ENCODE results near the gene LAYN.

The LAYN gene

DNA sequence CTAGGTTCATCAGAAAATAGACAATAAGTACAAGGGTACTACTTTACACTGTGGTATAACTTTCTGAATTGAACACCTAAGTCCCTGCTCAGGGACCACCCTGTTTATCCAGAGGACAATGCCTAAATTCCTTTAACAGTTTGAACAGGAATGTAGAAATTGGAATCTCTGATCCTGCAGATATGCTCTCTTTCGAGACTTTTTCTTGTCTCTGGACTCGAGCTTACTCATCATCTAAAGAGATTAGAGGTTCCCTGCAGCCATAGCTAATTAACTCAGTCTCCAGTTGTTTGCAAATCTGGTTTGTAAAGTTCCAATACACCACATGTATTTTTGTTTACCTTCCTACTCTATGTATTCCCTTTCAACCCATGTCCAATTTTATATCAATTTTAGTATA lies 24.9 kb upstream of the LAYN start (continued):
- TF ChIP-seq, protein P1, sequence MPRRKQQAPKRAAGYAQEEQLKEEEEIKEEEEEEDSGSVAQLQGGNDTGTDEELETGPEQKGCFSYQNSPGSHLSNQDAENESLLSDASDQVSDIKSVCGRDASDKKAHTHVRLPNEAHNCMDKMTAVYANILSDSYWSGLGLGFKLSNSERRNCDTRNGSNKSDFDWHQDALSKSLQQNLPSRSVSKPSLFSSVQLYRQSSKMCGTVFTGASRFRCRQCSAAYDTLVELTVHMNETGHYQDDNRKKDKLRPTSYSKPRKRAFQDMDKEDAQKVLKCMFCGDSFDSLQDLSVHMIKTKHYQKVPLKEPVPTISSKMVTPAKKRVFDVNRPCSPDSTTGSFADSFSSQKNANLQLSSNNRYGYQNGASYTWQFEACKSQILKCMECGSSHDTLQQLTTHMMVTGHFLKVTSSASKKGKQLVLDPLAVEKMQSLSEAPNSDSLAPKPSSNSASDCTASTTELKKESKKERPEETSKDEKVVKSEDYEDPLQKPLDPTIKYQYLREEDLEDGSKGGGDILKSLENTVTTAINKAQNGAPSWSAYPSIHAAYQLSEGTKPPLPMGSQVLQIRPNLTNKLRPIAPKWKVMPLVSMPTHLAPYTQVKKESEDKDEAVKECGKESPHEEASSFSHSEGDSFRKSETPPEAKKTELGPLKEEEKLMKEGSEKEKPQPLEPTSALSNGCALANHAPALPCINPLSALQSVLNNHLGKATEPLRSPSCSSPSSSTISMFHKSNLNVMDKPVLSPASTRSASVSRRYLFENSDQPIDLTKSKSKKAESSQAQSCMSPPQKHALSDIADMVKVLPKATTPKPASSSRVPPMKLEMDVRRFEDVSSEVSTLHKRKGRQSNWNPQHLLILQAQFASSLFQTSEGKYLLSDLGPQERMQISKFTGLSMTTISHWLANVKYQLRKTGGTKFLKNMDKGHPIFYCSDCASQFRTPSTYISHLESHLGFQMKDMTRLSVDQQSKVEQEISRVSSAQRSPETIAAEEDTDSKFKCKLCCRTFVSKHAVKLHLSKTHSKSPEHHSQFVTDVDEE (CRISPR knock-in tag; IDR thresholded peaks at IDR 0.05), result no peak
- no peak for TF ChIP-seq ARNTL (CRISPR knock-in tag; IDR thresholded peaks at IDR 0.05; ENCODE audit: borderline replicate concordance, low read depth)
- TF ChIP-seq, protein P2, sequence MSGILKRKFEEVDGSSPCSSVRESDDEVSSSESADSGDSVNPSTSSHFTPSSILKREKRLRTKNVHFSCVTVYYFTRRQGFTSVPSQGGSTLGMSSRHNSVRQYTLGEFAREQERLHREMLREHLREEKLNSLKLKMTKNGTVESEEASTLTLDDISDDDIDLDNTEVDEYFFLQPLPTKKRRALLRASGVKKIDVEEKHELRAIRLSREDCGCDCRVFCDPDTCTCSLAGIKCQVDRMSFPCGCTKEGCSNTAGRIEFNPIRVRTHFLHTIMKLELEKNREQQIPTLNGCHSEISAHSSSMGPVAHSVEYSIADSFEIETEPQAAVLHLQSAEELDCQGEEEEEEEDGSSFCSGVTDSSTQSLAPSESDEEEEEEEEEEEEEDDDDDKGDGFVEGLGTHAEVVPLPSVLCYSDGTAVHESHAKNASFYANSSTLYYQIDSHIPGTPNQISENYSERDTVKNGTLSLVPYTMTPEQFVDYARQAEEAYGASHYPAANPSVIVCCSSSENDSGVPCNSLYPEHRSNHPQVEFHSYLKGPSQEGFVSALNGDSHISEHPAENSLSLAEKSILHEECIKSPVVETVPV (CRISPR knock-in tag; IDR thresholded peaks at IDR 0.05), result no peak
- TF ChIP-seq, protein P3, sequence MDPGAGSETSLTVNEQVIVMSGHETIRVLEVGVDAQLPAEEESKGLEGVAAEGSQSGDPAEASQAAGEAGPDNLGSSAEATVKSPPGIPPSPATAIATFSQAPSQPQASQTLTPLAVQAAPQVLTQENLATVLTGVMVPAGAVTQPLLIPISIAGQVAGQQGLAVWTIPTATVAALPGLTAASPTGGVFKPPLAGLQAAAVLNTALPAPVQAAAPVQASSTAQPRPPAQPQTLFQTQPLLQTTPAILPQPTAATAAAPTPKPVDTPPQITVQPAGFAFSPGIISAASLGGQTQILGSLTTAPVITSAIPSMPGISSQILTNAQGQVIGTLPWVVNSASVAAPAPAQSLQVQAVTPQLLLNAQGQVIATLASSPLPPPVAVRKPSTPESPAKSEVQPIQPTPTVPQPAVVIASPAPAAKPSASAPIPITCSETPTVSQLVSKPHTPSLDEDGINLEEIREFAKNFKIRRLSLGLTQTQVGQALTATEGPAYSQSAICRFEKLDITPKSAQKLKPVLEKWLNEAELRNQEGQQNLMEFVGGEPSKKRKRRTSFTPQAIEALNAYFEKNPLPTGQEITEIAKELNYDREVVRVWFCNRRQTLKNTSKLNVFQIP (CRISPR knock-in tag; IDR thresholded peaks at IDR 0.05; ENCODE audit: borderline replicate concordance, low read depth), result no peak

DNA sequence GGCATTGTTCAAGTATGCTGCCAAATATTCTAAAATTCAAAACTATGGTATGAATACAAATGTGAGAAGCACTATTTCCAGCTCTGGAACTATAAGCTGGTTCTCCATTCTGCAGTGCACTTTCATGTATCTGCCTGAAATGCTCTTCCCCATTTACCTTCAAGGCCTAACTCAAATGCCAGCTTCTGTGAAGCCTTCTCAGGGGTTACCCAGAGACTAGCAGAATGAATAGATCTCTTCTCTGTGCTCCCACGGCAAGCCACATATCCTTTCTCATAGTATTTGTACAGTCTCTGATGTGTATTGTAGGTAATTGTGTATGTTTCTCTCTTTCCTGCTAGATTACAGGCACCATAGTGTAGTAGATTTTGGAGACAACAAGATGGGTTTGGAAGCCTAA lies 21.9 kb upstream of the LAYN start:
- TF ChIP-seq CSDC2 (CRISPR knock-in tag; IDR thresholded peaks at IDR 0.05) (no peak), ZFP3 (CRISPR knock-in tag; IDR thresholded peaks at IDR 0.05) (no peak), ZNF8 (CRISPR knock-in tag; IDR thresholded peaks at IDR 0.05) (no peak), ZNF565 (CRISPR knock-in tag; conservative IDR thresholded peaks at IDR 0.05; ENCODE audit: low read depth) (no peak), RARB (CRISPR knock-in tag; IDR thresholded peaks at IDR 0.05) (no peak), GLIS3 (CRISPR knock-in tag; IDR thresholded peaks at IDR 0.05) (no peak), ARNTL (CRISPR knock-in tag; IDR thresholded peaks at IDR 0.05; ENCODE audit: borderline replicate concordance, low read depth) (no peak), ESRRG (CRISPR knock-in tag; IDR thresholded peaks at IDR 0.05) (no peak), ZFP30 (CRISPR knock-in tag; IDR thresholded peaks at IDR 0.05) (no peak), ISL1 (CRISPR knock-in tag; IDR thresholded peaks at IDR 0.05) (no peak), OSR1 (CRISPR knock-in tag; IDR thresholded peaks at IDR 0.05) (no peak), ZC3H10 (CRISPR knock-in tag; IDR thresholded peaks at IDR 0.05) (no peak), SNAI2 (CRISPR knock-in tag; IDR thresholded peaks at IDR 0.05) (no peak), PPARA (CRISPR knock-in tag; IDR thresholded peaks at IDR 0.05; ENCODE audit: borderline replicate concordance) (no peak)
- TF ChIP-seq, protein P1 (CRISPR knock-in tag; IDR thresholded peaks at IDR 0.05), result no peak
- TF ChIP-seq, protein P2 (CRISPR knock-in tag; IDR thresholded peaks at IDR 0.05), result no peak
- TF ChIP-seq, protein P4, sequence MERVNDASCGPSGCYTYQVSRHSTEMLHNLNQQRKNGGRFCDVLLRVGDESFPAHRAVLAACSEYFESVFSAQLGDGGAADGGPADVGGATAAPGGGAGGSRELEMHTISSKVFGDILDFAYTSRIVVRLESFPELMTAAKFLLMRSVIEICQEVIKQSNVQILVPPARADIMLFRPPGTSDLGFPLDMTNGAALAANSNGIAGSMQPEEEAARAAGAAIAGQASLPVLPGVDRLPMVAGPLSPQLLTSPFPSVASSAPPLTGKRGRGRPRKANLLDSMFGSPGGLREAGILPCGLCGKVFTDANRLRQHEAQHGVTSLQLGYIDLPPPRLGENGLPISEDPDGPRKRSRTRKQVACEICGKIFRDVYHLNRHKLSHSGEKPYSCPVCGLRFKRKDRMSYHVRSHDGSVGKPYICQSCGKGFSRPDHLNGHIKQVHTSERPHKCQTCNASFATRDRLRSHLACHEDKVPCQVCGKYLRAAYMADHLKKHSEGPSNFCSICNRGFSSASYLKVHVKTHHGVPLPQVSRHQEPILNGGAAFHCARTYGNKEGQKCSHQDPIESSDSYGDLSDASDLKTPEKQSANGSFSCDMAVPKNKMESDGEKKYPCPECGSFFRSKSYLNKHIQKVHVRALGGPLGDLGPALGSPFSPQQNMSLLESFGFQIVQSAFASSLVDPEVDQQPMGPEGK (CRISPR knock-in tag; IDR thresholded peaks at IDR 0.05; ENCODE audit: borderline replicate concordance), result no peak
- TF ChIP-seq, protein P3 (CRISPR knock-in tag; IDR thresholded peaks at IDR 0.05; ENCODE audit: borderline replicate concordance, low read depth), result no peak
- ATAC-seq, result no peak
